Spleen (tissue), 7 donors: ENCODE measurements around the gene ERI3.

ENCODE experiments used
- CTCF ChIP-seq, 11 experiments: fragments of 200-600 bp in 7 of 11; fragments of 450-650 bp in 4 of 11; sonication (generic) in 4 of 11; IDR thresholded peaks in 8 of 11; conservative IDR thresholded peaks in 3 of 11; 1 replicate in 7 of 11; 2 replicates in 4 of 11; pipeline versions ENCODE4 v1.4.0 to v1.8.0; 2016 to 2021; ENCODE audit warnings: antibody characterized with exemption in 11 of 11, inconsistent platforms in 4 of 11, mild to moderate bottlenecking in 1 of 11
- POLR2A ChIP-seq, 3 donors: fragments of 450-650 bp; IDR thresholded peaks; one replicate each; pipeline ENCODE4 v1.5.1; 2017; ENCODE audit warnings: antibody characterized with exemption in 3 of 3, mild to moderate bottlenecking in 1 of 3
- POLR2AphosphoS5 ChIP-seq, 3 donors: sonication (generic); formaldehyde crosslinking; IDR thresholded peaks; one replicate each; pipeline ENCODE4 v1.5.1; 2017; ENCODE audit warnings: antibody characterized with exemption in 3 of 3
- donor health status: DM: no; HTN: no; CAD: no; lungs with moderate emphysema.
- donor health status: DM: no; HTN: no; CAD: no.
- donor health status: DM: no; HTN: no; CAD: no.

- TF ChIP-seq CTCF (IDR thresholded peaks at IDR 0.05 in 8 of 11, conservative IDR thresholded peaks at IDR 0.05 in 3 of 11) = no peak
- no peak for TF ChIP-seq POLR2AphosphoS5 (IDR thresholded peaks at IDR 0.05)
- TF ChIP-seq POLR2A (IDR thresholded peaks at IDR 0.05) = no peak
These were observed 59.0 kb downstream of the ERI3 start for GRCh38 chr1:44296086-44296485.
